PC-9 (cell line): ENCODE measurements around the gene MTX2. TPM values are rescaled to one million over a fixed set of nuclear protein-coding genes. Genes with fewer than 3 reads are reported as not detected.

Experiments used
- BruUV-seq: library from RNA; stranded (reverse); fragments of 400-500 nt; replicated peaks from 2 replicates; lab custom pipeline; 2021; lab: Mats Ljungman, UMichigan
- CTCF ChIA-PET: fragments of 300-600 bp; sonication (Branson Sonifier 250); formaldehyde crosslinking; loops from one replicate; lab custom pipeline; 2022; ENCODE audit warnings: antibody characterized with exemption; lab: Charles Lee
- POLR2A ChIA-PET: fragments of 300-600 bp; sonication (Branson Sonifier 250); formaldehyde crosslinking; loops from one replicate; lab custom pipeline; 2022; ENCODE audit warnings: antibody characterized with exemption; ENCODE audit not compliant: unreplicated experiment; lab: Charles Lee
- DNase-seq, 2 experiments: peaks; one replicate each; pipeline versions ENCODE4 v3.0.0 to v3.0.0-alpha.2; 2015 to 2022; ENCODE audit warnings: mixed read lengths in 1 of 2
- H2AFZ ChIP-seq: fragments of 200-600 bp; sonication (generic); 2 replicates; pipeline ENCODE4 v1.8.1; 2017; ENCODE audit warnings: antibody characterized with exemption
- H3F3A ChIP-seq: fragments of 200-600 bp; sonication (generic); 2 replicates; pipeline ENCODE4 v1.8.1; 2017; ENCODE audit warnings: antibody characterized with exemption, mild to moderate bottlenecking, low read depth; ENCODE audit not compliant: insufficient read depth
- H3K27ac ChIP-seq: fragments of 200-600 bp; sonication (generic); 2 replicates; pipeline ENCODE4 v1.6.1; 2016; ENCODE audit warnings: mixed run types
- H3K27me3 ChIP-seq: fragments of 200-600 bp; sonication (generic); 2 replicates; pipeline ENCODE4 v1.6.1; 2016; ENCODE audit warnings: low read depth, mixed run types; ENCODE audit not compliant: insufficient read depth
- H3K36me3 ChIP-seq: fragments of 200-600 bp; sonication (generic); 2 replicates; pipeline ENCODE4 v1.6.1; 2016; ENCODE audit warnings: low read depth, mixed run types
- H3K4me1 ChIP-seq: fragments of 200-600 bp; sonication (generic); replicated peaks from 2 replicates; pipeline ENCODE4 v1.6.1; 2016; ENCODE audit warnings: mixed run types; ENCODE audit not compliant: insufficient read depth
- H3K4me2 ChIP-seq: fragments of 200-600 bp; sonication (generic); 2 replicates; pipeline ENCODE4 v1.6.1; 2017; ENCODE audit warnings: mixed run types
- H3K4me3 ChIP-seq: fragments of 200-600 bp; sonication (generic); 2 replicates; pipeline ENCODE4 v1.6.1; 2016; ENCODE audit warnings: mixed run types
- H3K79me2 ChIP-seq: fragments of 200-600 bp; sonication (generic); 2 replicates; pipeline ENCODE4 v1.6.1; 2017; ENCODE audit warnings: low read depth, mixed run types
- H3K9me2 ChIP-seq: fragments of 200-600 bp; sonication (generic); 2 replicates; pipeline ENCODE4 v1.8.1; 2017; ENCODE audit warnings: mild to moderate bottlenecking; ENCODE audit not compliant: insufficient read depth
- H3K9me3 ChIP-seq: fragments of 200-600 bp; sonication (generic); 2 replicates; pipeline ENCODE4 v1.8.1; 2016; ENCODE audit warnings: low read depth; ENCODE audit not compliant: insufficient read depth
- H4K20me1 ChIP-seq: fragments of 200-600 bp; sonication (generic); 2 replicates; pipeline ENCODE4 v1.8.1; 2017; ENCODE audit not compliant: insufficient read depth
- EZH2 ChIP-seq: fragments of 200-600 bp; sonication (generic); IDR thresholded peaks from 2 replicates; pipeline ENCODE4 v1.8.0; 2017; ENCODE audit warnings: antibody characterized with exemption, low read depth
- intact Hi-C: fragments of 100-400 bp; cut with micrococcal nuclease; formaldehyde crosslinking; loops from one replicate; pipeline ENCODE4 v1.10.0; 2022; ENCODE audit not compliant: unreplicated experiment
- total RNA-seq: library from RNA; stranded (reverse); gene quantifications from 2 replicates; pipeline ENCODE4 v1.2.3, GENCODE V29; 2021
- TF ChIP-seq, protein P1 (sequence below): fragments of 200-600 bp; sonication (generic); conservative IDR thresholded peaks from 2 replicates; pipeline ENCODE4 v1.6.1; 2017; ENCODE audit warnings: mixed run types, antibody characterized with exemption, mild to moderate bottlenecking, moderate library complexity

The MTX2 gene
- total RNA-seq, 1 experiment from 2014 or later, result 53.9 TPM

DNA sequence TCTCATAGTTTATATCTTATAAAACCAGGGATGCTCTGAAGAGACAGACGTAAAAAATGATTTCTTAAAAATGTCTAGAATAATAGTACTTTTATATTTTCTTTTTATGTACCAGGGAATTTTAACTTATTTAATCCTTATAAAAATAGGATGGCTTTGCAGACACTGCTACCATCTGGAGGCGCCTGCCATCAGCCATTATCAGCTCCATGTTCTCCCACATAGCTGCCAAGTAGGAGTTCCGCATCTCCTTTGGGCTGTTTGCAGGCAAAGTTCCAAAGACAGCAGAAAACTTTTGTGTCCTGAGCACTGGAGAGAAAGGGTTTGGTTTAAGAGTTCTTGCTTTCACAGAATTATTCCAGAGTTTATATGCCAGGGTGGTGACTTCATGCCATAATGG is 69.2 kb downstream of the MTX2 start:
- no peaks in the 10 kb centered on the region for H3K79me2 ChIP-seq
- no peak overlapping the region for H2AFZ ChIP-seq
- no TSS peak for BruUV-seq
- no peak overlapping the region for H3K4me3 ChIP-seq
- 0 out of 2 replicates have a peak, but pooled peaks cover 3% of the 10 kb centered on the region for H4K20me1 ChIP-seq
- no peaks in the 10 kb centered on the region for H3F3A ChIP-seq
- no peak overlapping the region for H3K4me2 ChIP-seq
- intact Hi-C loops, result loop anchor here (10.0 kb wide), 2 partner anchors 216 to 316 kb away; no protein-coding TSS in a partner anchor
- no peaks in the 10 kb centered on the region for H3K9me2 ChIP-seq
- CTCF ChIA-PET, result interaction anchor here (0.5 kb wide), 1 partner anchor 220 kb away, joined by 6 read pairs; no protein-coding TSS in a partner anchor
- no peak for DNase-seq
- no peaks in the 10 kb centered on the region for H3K27me3 ChIP-seq
- POLR2A ChIA-PET, result no interaction called here
- TF ChIP-seq, protein P1, sequence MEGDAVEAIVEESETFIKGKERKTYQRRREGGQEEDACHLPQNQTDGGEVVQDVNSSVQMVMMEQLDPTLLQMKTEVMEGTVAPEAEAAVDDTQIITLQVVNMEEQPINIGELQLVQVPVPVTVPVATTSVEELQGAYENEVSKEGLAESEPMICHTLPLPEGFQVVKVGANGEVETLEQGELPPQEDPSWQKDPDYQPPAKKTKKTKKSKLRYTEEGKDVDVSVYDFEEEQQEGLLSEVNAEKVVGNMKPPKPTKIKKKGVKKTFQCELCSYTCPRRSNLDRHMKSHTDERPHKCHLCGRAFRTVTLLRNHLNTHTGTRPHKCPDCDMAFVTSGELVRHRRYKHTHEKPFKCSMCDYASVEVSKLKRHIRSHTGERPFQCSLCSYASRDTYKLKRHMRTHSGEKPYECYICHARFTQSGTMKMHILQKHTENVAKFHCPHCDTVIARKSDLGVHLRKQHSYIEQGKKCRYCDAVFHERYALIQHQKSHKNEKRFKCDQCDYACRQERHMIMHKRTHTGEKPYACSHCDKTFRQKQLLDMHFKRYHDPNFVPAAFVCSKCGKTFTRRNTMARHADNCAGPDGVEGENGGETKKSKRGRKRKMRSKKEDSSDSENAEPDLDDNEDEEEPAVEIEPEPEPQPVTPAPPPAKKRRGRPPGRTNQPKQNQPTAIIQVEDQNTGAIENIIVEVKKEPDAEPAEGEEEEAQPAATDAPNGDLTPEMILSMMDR, result no peak
- TF ChIP-seq EZH2, result no peak
- peaks cover 16% of the 10 kb centered on the region; the same call in 1 of the 2 replicates for H3K36me3 ChIP-seq
- no peaks in the 10 kb centered on the region for H3K4me1 ChIP-seq
- H3K9me3 ChIP-seq, result no peaks in the 10 kb centered on the region
- H3K27ac ChIP-seq, result no peak overlapping the region

DNA sequence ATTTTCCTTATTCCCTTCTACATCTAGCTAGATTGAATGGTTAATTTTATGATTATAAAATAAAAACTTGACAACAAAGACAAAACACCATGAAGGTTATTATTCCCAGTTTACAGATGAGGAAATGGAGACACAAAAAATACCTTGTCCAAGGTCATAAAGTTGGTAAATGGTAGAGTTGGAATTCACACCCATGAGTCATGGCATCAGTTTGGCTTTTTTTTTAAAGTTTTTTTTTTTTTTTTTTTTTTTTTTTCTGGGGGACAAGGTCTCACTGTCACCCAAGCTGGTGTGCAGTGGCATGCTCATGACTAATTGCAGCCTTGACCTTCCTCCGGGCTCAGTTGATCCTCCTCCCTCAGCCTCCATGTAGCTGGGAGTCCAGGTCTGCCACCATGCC is 70.0 kb downstream of the MTX2 start:
- Histone ChIP-seq H3K27ac (no peak overlapping the region), H3K4me3 (no peak overlapping the region), H3K27me3 (no peaks in the 10 kb centered on the region), H3K9me2 (no peaks in the 10 kb centered on the region), H3K79me2 (no peaks in the 10 kb centered on the region), H3K36me3 (peaks cover 16% of the 10 kb centered on the region; the same call in 1 of the 2 replicates), H3K4me1 (no peaks in the 10 kb centered on the region), H2AFZ (no peak overlapping the region), H3K9me3 (no peaks in the 10 kb centered on the region), H3F3A (no peaks in the 10 kb centered on the region), H3K4me2 (no peak overlapping the region), H4K20me1 (0 out of 2 replicates have a peak, but pooled peaks cover 3% of the 10 kb centered on the region)
- POLR2A ChIA-PET, result interaction anchor here (0.7 kb wide), 1 partner anchor 1056 kb away, joined by 13 read pairs; no protein-coding TSS in a partner anchor
- intact Hi-C loops, result loop anchor here (10.0 kb wide), 2 partner anchors 216 to 316 kb away; no protein-coding TSS in a partner anchor
- no peak for DNase-seq
- no TSS peak for BruUV-seq
- CTCF ChIA-PET, result no interaction called here
- TF ChIP-seq EZH2, result no peak
- TF ChIP-seq, protein P1, result no peak

DNA sequence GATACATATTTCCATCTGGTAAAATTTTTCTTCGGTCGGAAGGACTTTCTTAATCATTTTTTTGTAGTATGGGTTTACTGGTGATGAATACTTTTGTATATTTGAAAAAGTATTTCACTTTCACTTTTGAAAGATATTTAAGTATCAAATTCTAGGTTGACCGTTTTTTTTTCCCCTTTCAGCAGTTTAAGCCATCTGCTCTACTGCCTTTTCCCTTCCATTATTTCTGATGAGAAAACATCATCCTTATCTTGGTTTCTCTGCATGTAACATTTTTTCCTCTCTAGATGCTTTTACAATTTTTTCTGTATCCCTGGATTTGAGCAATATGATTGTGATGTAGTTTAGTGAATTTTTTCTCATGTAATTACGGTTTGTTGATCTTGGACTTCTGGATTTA is 87.0 kb downstream of the MTX2 start:
- Histone ChIP-seq H3K4me1 (no peaks in the 10 kb centered on the region), H4K20me1 (no peaks in the 10 kb centered on the region), H3F3A (no peaks in the 10 kb centered on the region), H3K4me3 (no peak overlapping the region), H2AFZ (no peak overlapping the region), H3K9me3 (no peaks in the 10 kb centered on the region), H3K27me3 (no peaks in the 10 kb centered on the region), H3K79me2 (no peaks in the 10 kb centered on the region), H3K4me2 (no peak overlapping the region), H3K36me3 (no peaks in the 10 kb centered on the region), H3K27ac (no peak overlapping the region), H3K9me2 (no peaks in the 10 kb centered on the region)
- CTCF ChIA-PET, result no interaction called here
- TF ChIP-seq EZH2, result no peak
- TF ChIP-seq, protein P1, result no peak
- intact Hi-C loops, result no loop called here
- POLR2A ChIA-PET, result no interaction called here
- DNase-seq, result no peak
- BruUV-seq, result no TSS peak
